Kidney (tissue), 22 donors: ENCODE measurements around the gene PEX12. TPM values are rescaled to one million over a fixed set of nuclear protein-coding genes. Genes with fewer than 3 reads are reported as not detected.

ENCODE experiments used
- DNase-seq, 5 donors: peaks; one replicate each; pipeline ENCODE4 v3.0.0-alpha.2; 2013 to 2020
- FAIRE-seq: peaks from 2 replicates; lab custom pipeline; 2012; peaks lifted over from hg19 to GRCh38; lab: Jason Lieb, UNC
- H3K27ac ChIP-seq, 2 donors: one replicate each; pipeline ENCODE4 v1.7.0; 2013; ENCODE audit warnings: low read depth in 2 of 2, low read length in 2 of 2, inconsistent platforms in 1 of 2
- H3K27me3 ChIP-seq: one replicate; pipeline ENCODE4 v1.7.1; 2013; ENCODE audit warnings: low read length, inconsistent platforms; ENCODE audit not compliant: control insufficient read depth, insufficient read depth
- H3K36me3 ChIP-seq, 3 donors: one replicate each; pipeline versions ENCODE4 v1.7.0 to v1.7.1; 2013; ENCODE audit warnings: low read length in 3 of 3, control low read depth in 1 of 3, inconsistent platforms in 1 of 3; ENCODE audit not compliant: insufficient read depth in 3 of 3, control insufficient read depth in 2 of 3
- H3K4me1 ChIP-seq, 3 donors: one replicate each; pipeline versions ENCODE4 v1.7.0 to v1.7.1; 2013; ENCODE audit warnings: low read length in 3 of 3, inconsistent platforms in 1 of 3, low read depth in 1 of 3; ENCODE audit not compliant: control insufficient read depth in 2 of 3, insufficient read depth in 2 of 3
- H3K4me3 ChIP-seq, 3 donors: one replicate each; pipeline versions ENCODE4 v1.7.0 to v1.8.1; 2013; ENCODE audit warnings: low read length in 3 of 3, control low read depth in 1 of 3, inconsistent platforms in 1 of 3
- H3K9ac ChIP-seq, 3 donors: one replicate each; pipeline versions ENCODE4 v1.7.0 to v1.7.1; 2013; ENCODE audit warnings: low read length in 3 of 3, control low read depth in 1 of 3, inconsistent platforms in 1 of 3
- H3K9me3 ChIP-seq, 3 donors: one replicate each; pipeline versions ENCODE4 v1.7.0 to v1.7.1; 2013; ENCODE audit warnings: low read length in 3 of 3, control low read depth in 1 of 3, inconsistent platforms in 1 of 3; ENCODE audit not compliant: control insufficient read depth in 2 of 3, insufficient read depth in 1 of 3
- CTCF ChIP-seq: IDR thresholded peaks from 3 replicates; pipeline ENCODE4 v1.5.1; 2012; ENCODE audit warnings: mild to moderate bottlenecking, moderate library complexity, borderline replicate concordance; ENCODE audit not compliant: insufficient read depth; ENCODE audit errors: extremely low read depth
- intact Hi-C: fragments of 100-400 bp; cut with DNase I; formaldehyde crosslinking; loops from one replicate; pipeline ENCODE4 v1.11.1; 2022
- long read RNA-seq, 10 donors: library from polyadenylated mRNA in 1 of 10; unstranded in 1 of 10; transcript quantifications; one replicate each; pipeline ENCODE4 v2.0.0 and lab custom pipeline, GENCODE V29; 2021 to 2026
- polyA plus RNA-seq: library from polyadenylated mRNA; stranded (reverse); fragments of 350-450 nt; fragmentation: Illumina TruSeq; extraction: RNeasy Lipid Tissue Mini Kit (QIAGEN cat#74804); gene quantifications from one replicate; pipeline ENCODE4 v1.2.3, GENCODE V29; 2014; ENCODE audit warnings: low read depth, low replicate concordance; ENCODE audit not compliant: insufficient read depth
- total RNA-seq: library from RNA; stranded (reverse); fragmentation: NEBNext Ultra II Directional; extraction: Animal tissue kit (Norgen Biotek cat#: 25700); gene quantifications from one replicate; pipeline ENCODE4 v1.2.1, GENCODE V29; 2021
- donor health status: control.
- donor health status: control.
- donor health status: control.
- donor health status: control.
- donor health status: control.
- donor health status: DM: yes; HTN: yes; CAD: no.
- donor health status: Normal renal cell carcinoma (clear cell type).

The PEX12 gene
- 6.5 TPM for total RNA-seq
- 6.6 TPM for polyA plus RNA-seq
- long read RNA-seq, donor 1 = 0 reads
- long read RNA-seq, donor 2, partial matches to known transcripts = 0 of 1 reads
- long read RNA-seq, donor 2, other reads (novel, unspliced or antisense) = 0 of 1 reads
- long read RNA-seq, donor 3, partial matches to known transcripts = 0 of 2 reads
- long read RNA-seq, donor 3, other reads (novel, unspliced or antisense) = 0 of 2 reads
- long read RNA-seq, donor 4 = 0 reads
- long read RNA-seq, donor 5 = 0 reads
- long read RNA-seq, donor 6, transcript PEX12-201 (3 exons, 2,675 nt) = major isoform, 6 of 6 reads
- long read RNA-seq, donor 6, partial matches to known transcripts = 0 of 6 reads
- long read RNA-seq, donor 6, other reads (novel, unspliced or antisense) = 0 of 6 reads
- long read RNA-seq, donor 7, partial matches to known transcripts = 0 of 2 reads
- long read RNA-seq, donor 7, other reads (novel, unspliced or antisense) = 0 of 2 reads
- long read RNA-seq, donor 8, partial matches to known transcripts = 0 of 2 reads
- long read RNA-seq, donor 8, other reads (novel, unspliced or antisense) = 0 of 2 reads
- long read RNA-seq, donor 9, partial matches to known transcripts = 0 of 3 reads
- long read RNA-seq, donor 9, other reads (novel, unspliced or antisense) = 0 of 3 reads
- long read RNA-seq, donor 10, partial matches to known transcripts = 0 of 2 reads
- long read RNA-seq, donor 10, other reads (novel, unspliced or antisense) = 0 of 2 reads

GRCh38 chr17:35578197-35578928, at the start of gene PEX12:
TSS of gene PEX12 (minus strand) at chr17:35578571. CDS start at chr17:35578021, 550 bp downstream.
- H3K27ac ChIP-seq = peak within 1 kb of the TSS; percentile 81 to 97
- peak; percentile 33 for TF ChIP-seq CTCF
- H3K4me1 ChIP-seq = peaks cover 0 to 14% (median 11%) of the 10 kb centered on the region in 3 donors
- H3K9ac ChIP-seq = peak within 1 kb of the TSS; percentile 83 to 99 (median 89)
- peaks cover 5 to 7% (median 5%) of the 10 kb centered on the region in 3 donors for H3K36me3 ChIP-seq
- peak within 1 kb of the TSS; percentile 75 to 97 (median 90) for H3K4me3 ChIP-seq
- DNase-seq (peak; percentile 93 to 98 (median 97)), FAIRE-seq (peak; percentile 23)
- H3K9me3 ChIP-seq = no peaks in the 10 kb centered on the region
- intact Hi-C loops = no loop called here
- no peaks in the 10 kb centered on the region for H3K27me3 ChIP-seq

GRCh38 chr17:35627417-35627816, 49.0 kb upstream of the PEX12 start:
- intact Hi-C loops = no loop called here
- H3K36me3 ChIP-seq = peaks cover 10 to 20% (median 14%) of the 10 kb centered on the region in 3 donors

GRCh38 chr17:35621768-35622167, 43.4 kb upstream of the PEX12 start:
- Histone ChIP-seq H3K9ac (no peak overlapping the region), H3K27ac (no peak overlapping the region)

More at GRCh38 chr17:35627417-35627816, 49.0 kb upstream of the PEX12 start:
- peak; percentile 88 for FAIRE-seq
- peak in 1 of 5 donors; percentile 30 for DNase-seq
- Histone ChIP-seq H3K27ac (no peak overlapping the region), H3K9ac (no peak overlapping the region), H3K4me1 (peaks cover 0 to 7% (median 0%) of the 10 kb centered on the region in 3 donors), H3K4me3 (no peak overlapping the region), H3K27me3 (no peaks in the 10 kb centered on the region), H3K9me3 (no peaks in the 10 kb centered on the region)
- no peak for TF ChIP-seq CTCF

More at GRCh38 chr17:35621768-35622167, 43.4 kb upstream of the PEX12 start:
- DNase-seq (no peak), FAIRE-seq (no peak)
- Histone ChIP-seq H3K4me1 (peaks cover 0 to 19% (median 0%) of the 10 kb centered on the region in 3 donors), H3K36me3 (peaks cover 4 to 11% (median 9%) of the 10 kb centered on the region in 3 donors), H3K4me3 (no peak overlapping the region), H3K27me3 (no peaks in the 10 kb centered on the region), H3K9me3 (no peaks in the 10 kb centered on the region)
- intact Hi-C loops = no loop called here
- TF ChIP-seq CTCF = no peak
